ENCODE data around the gene RNF214.
A peak's percentile ranks its signal among the peaks of the same experiment; 100 is the strongest.

RNF214 gene

DNA sequence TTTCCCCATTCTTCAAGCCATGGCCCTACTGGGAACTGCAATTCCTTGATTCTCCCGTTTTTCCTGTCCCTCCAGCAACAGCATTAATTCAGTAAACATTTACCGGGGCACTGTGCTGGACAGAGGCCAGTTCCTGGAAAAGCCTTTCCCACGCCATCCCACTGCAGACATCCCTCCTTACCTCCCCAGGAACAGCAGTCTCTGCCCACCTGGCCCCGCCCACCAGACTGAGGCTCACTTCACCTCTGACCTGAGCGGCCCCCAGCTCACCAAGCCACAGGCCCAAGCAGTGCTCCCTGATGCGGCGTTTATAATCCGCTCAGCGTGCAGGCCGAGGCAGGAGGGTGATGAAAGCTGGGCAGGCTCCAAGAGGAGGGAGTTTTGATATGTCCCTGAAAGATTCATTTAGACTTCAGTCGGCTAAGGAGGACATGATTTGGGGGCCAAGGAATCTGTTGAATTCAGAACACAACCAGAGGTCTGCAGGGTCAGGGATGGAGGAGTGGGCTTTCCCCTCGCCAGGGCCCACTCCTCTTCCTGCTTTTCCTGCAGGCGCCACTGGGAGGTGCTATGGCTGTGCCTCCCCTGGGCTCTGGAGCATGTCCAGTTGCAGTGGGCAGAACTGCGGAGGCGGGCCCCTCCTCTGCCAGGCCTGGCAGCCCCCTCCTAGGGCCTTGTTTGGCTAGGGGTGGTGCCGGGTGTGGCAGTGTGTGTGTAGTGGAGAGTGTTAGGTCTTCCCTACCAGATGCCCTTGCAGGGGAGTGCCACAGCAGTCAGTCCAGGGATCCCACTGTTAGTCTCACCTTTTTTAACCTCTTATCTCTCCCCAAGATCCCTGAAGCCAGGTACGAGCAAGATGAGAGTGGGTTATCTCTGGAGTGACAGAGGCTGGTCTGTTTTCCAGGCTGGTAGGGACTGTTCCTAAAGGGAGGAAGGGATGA lies 34.7 kb upstream of the RNF214 start:
- peak; percentile 78 for DNase-seq (ENCODE audit: low read depth, low spot score)

- no peak for DNase-seq (ENCODE audit: low read depth, low spot score)
These were observed 33.9 kb upstream of the RNF214 start for GRCh38 chr11:117198613-117199012.

- peak; percentile 99 for DNase-seq (ENCODE audit: low read depth, low spot score)
These were observed 33.2 kb upstream of the RNF214 start, which contains the start of gene TAGLN for GRCh38 chr11:117199053-117199915. Gene TAGLN (plus strand): TSS chr11:117199370. CDS start chr11:117203014, 3,644 bp downstream.

- peak; percentile 48 for DNase-seq (ENCODE audit: low read depth, low spot score)
These were observed 32.3 kb upstream of the RNF214 start for GRCh38 chr11:117199916-117200812.

DNA sequence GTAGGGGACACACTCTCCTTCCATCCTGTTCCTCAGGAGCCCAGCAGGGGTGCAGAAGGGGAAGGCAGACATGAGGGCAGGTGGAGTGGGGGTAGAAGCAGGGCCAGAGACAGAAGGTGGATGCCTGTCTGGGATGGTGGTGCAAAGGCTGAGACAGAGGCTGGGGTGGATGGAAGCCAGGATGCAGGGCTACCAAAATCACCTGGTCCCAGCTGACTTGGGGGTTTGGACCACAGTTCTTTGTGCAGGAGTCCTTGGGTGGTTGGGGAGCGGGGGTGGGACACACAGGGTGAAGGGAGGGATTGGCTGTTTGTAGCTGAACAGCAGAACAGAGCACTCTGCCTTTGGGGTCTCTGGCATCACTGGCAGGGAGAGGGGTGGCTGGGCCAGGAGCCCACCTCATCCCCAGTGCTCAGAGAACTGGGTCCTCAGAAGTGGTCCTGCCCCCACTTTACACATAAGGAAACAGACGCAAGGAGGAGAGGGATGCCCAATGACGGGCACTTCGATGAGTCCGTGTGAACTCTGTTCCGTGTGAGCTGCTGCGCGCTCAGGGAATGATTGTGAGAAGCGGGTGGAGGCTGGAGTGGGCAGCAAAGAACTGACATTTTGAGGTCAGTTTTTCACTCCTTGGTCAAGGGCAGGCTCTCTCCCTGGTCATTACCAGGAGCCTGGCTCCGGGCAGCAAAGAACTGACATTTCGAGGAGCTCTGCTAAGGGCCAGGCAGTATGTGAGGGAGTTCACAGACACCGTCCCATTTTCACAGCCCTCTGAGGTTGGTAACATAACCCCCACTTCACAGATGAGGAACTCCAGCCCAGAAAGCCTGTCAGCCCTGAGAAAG lies 31.4 kb upstream of the RNF214 start:
- DNase-seq (ENCODE audit: low read depth, low spot score) = peak; percentile 33

- peak; percentile 35 for DNase-seq (ENCODE audit: low read depth, low spot score)
These were observed 30.7 kb upstream of the RNF214 start for GRCh38 chr11:117201658-117202305.

DNA sequence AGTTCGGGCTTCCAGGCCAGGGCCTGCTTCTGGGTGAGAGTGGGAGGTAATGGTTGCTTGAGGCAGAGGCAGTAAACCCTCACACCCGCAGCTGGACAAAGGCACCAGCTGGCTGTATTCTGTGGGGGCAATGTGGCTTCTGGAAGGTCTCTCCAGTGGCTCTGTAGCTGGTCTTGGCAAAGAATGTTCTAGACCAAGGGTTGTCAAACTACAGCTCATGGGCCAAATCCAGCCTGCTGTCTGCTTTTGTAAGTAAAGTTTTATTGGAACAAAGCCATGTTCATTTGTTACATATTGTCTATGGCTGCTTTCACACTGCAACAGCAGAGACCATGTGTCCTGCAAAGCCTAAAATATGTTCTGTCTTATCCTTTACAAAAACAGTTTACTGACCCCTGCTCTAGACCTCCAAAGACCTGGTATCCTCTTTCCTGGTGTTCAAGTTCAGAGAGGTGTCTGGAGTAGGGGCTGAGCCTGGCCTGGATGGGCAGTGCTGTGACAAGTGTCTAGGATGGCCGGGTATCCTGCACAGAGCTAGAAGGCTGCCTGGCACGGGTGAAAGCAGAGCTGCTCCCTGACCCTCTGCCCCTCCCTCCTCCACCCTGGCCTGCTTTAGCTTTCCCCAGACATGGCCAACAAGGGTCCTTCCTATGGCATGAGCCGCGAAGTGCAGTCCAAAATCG lies 29.9 kb upstream of the RNF214 start:
- peak; percentile 34 for DNase-seq (ENCODE audit: low read depth, low spot score)

DNA sequence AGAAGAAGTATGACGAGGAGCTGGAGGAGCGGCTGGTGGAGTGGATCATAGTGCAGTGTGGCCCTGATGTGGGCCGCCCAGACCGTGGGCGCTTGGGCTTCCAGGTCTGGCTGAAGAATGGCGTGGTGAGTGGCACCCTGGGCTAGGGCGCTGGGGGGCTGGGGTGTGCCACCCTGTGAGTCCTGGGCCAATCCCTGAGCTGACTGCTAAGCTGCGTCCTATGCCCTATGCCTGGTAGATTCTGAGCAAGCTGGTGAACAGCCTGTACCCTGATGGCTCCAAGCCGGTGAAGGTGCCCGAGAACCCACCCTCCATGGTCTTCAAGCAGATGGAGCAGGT lies 29.4 kb upstream of the RNF214 start:
- peak; percentile 23 for DNase-seq (ENCODE audit: low read depth, low spot score)

- no peak for DNase-seq (ENCODE audit: low read depth, low spot score)
These were observed 28.0 kb upstream of the RNF214 start for GRCh38 chr11:117204283-117205080.

DNA sequence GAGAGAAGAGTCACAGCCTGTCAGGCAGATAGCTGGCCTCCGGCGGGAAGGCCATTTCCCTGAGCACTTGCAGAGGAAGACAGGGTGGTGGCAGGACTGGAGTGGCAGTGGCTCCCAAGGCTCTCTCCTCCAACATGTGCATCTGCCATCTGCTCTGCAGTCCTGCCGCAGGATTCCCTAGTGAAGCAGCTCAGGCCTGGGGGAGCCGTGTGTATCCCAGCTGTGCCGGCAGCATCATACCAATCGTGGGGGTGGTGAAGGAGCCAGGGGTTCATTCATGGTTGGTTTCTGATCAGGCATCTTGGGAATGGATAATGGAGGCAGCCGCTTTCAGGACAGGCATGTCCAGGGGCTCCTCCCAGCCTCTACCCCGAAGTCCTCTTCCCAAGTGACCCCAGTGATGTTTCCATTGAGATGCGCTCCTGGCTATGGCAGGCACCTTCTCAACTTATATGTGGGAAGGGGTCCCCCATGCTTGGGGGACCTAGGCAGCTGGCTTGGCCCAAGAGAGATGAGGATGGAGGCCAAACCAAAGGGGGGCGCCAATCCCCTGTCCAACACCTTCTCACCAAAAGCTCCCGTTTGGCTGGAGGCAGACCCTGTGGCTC lies 27.2 kb upstream of the RNF214 start:
- peak; percentile 25 for DNase-seq (ENCODE audit: low read depth, low spot score)

DNA sequence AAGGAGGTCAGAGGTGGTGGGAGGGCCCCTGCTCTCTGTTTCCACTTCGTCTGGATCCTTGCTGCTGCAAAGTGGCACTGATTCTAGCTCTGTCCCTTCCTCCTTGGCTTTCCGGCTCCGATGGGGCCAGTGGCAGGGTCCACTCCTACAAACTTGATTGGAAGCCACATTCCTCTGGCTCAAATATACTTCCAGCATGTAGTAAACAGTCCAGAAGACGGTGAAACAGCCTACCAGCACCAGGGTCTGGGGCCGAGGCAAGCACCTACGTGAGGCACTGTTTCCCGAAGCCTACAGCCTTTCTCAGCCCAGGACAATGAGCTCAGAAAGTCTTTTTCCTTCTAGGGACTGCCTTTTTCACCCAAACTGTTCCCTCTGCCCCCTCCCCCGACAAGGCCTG lies 26.4 kb upstream of the RNF214 start:
- DNase-seq (ENCODE audit: low read depth, low spot score) = peak; percentile 30

DNA sequence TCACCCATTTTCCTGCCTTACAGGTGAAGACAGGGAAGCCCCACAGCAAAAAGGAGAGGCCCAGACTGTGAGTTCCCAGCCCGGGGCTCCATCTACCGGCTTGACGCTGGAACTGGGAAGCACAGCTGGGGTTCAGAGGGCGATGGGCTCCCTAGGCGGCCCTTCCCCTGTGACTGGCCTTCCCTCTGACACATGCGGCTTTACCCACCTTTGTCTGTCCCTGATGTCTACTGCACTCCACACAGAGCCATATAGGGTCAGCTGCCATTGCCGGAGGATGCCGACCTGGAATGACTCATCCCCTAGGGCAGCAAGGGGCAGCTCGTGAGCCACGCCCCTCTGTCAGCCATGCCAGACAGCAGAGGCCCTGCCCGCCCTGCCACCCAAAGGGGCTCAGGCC lies 25.6 kb upstream of the RNF214 start:
- peak; percentile 31 for DNase-seq (ENCODE audit: low read depth, low spot score)

DNA sequence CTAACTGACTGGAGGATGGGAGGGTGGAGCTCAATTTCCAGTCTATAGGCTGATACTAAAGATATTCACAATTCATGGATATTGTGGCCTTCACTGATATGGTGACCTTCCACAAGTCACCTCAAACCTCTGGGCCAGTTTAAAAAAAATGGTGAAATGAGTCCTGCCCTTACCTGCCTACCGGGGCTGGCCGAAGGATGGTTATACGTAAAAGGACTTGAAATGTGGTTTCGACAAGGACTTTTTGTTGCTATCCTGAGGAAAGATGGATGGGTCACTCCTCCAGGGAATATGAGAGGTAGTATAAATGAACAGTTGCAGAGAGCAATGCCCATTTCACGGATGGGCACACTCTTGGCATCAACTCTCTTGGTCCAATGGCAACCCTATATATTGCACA lies 25.0 kb upstream of the RNF214 start:
- DNase-seq (ENCODE audit: low read depth, low spot score) = peak; percentile 16

DNA sequence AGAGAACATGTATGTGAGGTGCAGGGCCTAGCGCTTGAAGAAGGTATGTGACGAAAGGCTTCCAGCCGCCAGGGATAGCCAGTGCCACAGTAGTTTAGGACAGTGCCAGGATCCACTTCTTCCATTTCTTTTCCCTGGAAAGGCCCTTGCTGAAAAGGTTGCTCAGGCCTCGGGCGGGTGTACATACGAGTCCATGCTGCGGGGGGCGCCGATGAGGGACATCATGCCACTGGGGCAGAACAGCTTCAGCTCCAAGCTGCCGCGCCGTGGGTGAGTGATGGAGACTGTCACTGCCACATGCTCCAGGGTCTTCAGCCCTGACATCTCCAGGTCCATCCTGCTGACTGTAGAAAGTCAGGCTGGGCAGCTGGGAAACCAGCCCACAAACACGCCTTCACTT lies 23.8 kb upstream of the RNF214 start:
- DNase-seq (ENCODE audit: low read depth, low spot score) = peak; percentile 76

- DNase-seq (ENCODE audit: low read depth, low spot score) = peak; percentile 77
These were observed 22.9 kb upstream of the RNF214 start for GRCh38 chr11:117209351-117210125.

DNA sequence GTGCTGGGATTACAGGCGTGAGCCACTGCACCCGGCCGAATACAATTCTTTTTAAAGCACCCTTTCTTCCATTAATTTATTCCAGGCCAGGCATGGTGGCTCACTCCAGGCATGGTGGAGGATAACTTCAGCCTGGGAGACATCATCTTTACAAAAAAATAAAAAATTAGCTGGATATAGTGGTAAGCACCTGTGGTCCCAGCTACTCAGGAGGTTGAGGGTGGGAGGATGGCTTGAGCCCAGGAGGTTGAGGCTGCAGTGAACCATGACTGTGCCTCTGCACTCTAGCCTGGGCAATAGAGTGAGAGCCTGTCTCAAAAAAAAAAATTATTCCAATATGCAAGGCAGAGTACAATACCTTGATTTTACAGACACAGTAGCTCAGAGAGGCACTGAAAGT lies 21.9 kb upstream of the RNF214 start:
- peak; percentile 36 for DNase-seq (ENCODE audit: low read depth, low spot score)

DNA sequence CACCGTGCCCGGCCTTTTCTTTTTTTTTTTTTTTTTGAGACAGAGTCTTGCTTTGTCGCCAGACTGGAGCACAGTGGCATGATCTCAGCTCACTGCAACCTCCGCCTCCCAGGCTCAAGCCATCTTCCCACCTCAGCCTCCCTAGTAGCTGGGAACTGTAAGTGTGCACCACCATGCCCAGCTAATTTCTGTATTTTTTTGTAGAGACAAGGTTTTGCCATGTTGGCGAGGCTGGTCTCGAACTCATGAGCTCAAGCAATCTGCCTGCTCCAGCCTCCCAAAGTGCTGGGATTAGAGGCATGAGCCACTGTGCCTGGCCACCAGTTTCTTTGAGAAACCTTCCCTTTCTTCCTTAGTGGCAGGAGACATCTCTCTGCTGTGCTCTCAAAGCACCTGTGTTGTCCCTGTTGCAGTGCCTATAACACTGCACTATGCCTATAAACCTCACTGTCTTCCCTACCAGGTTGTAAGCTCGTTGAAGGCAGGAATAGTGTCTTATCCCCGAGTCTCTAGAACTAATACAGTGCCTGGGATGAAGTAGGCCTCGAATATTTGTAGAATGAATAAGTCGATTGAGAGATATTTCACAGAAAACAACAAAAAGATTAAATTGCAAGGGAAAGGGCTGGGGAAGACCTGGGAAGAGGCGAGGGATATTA lies 19.6 kb upstream of the RNF214 start:
- no peak for DNase-seq (ENCODE audit: low read depth, low spot score)

All from astrocyte of the hippocampus (primary cell).